Keratinocyte (primary cell): ENCODE results near the gene MAP1S. TPM values are rescaled to one million over a fixed set of nuclear protein-coding genes. Genes with fewer than 3 reads are reported as not detected.

ENCODE experiments used
- DNase-seq: peaks from one replicate; pipeline ENCODE4 v3.0.0-alpha.2; 2011; ENCODE audit warnings: low read depth, missing footprints, low spot score
- FAIRE-seq: peaks from 2 replicates; lab custom pipeline; 2011; peaks lifted over from hg19 to GRCh38; lab: Jason Lieb, UNC
- H2AFZ ChIP-seq: 2 replicates; pipeline ENCODE4 v1.6.0; 2012; ENCODE audit warnings: low read length, control low read depth, inconsistent platforms; ENCODE audit not compliant: control insufficient read depth
- H3K27ac ChIP-seq: 2 replicates; pipeline ENCODE4 v1.5.1; 2011; ENCODE audit warnings: low read length; ENCODE audit not compliant: control insufficient read depth, insufficient read depth
- H3K27me3 ChIP-seq: 3 replicates; pipeline ENCODE4 v1.6.0; 2011; ENCODE audit warnings: low read length; ENCODE audit not compliant: control insufficient read depth, insufficient read depth; ENCODE audit errors: extremely low read depth
- H3K36me3 ChIP-seq, 2 experiments: 2 replicates in 1 of 2; 3 replicates in 1 of 2; pipeline ENCODE4 v1.5.1; 2011; ENCODE audit warnings: low read length in 2 of 2, mild to moderate bottlenecking in 1 of 2; ENCODE audit not compliant: control insufficient read depth in 2 of 2, insufficient read depth in 2 of 2; ENCODE audit errors: extremely low read depth in 1 of 2
- H3K4me1 ChIP-seq: 3 replicates; pipeline ENCODE4 v1.5.1; 2011; ENCODE audit warnings: low read length; ENCODE audit not compliant: control insufficient read depth, insufficient read depth; ENCODE audit errors: extremely low read depth
- H3K4me2 ChIP-seq: 3 replicates; pipeline ENCODE4 v1.6.0; 2011; ENCODE audit warnings: low read depth, low read length; ENCODE audit not compliant: control insufficient read depth, insufficient read depth; ENCODE audit errors: extremely low read depth
- H3K4me3 ChIP-seq, 3 experiments: fragments of 200-600 bp in 1 of 3; sonication (generic) in 1 of 3; 2 replicates in 2 of 3; 3 replicates in 1 of 3; pipeline ENCODE4 v1.5.1; 2011 to 2016; ENCODE audit warnings: low read length in 3 of 3, mild to moderate bottlenecking in 3 of 3, control low read depth in 2 of 3, inconsistent platforms in 1 of 3, low read depth in 1 of 3, mixed read lengths in 1 of 3, mixed run types in 1 of 3, moderate library complexity in 1 of 3; ENCODE audit not compliant: control insufficient read depth in 2 of 3, insufficient read depth in 2 of 3; ENCODE audit errors: extremely low read depth in 1 of 3
- H3K79me2 ChIP-seq: 2 replicates; pipeline ENCODE4 v1.6.0; 2012; ENCODE audit warnings: low read length; ENCODE audit not compliant: control insufficient read depth, insufficient read depth
- H3K9ac ChIP-seq: 3 replicates; pipeline ENCODE4 v1.6.0; 2011; ENCODE audit warnings: low read length; ENCODE audit not compliant: control insufficient read depth, insufficient read depth; ENCODE audit errors: extremely low read depth
- H3K9me1 ChIP-seq: 3 replicates; pipeline ENCODE4 v1.6.0; 2011; ENCODE audit warnings: low read length; ENCODE audit not compliant: control insufficient read depth, insufficient read depth; ENCODE audit errors: extremely low read depth
- H3K9me3 ChIP-seq: 2 replicates; pipeline ENCODE4 v1.5.1; 2012; ENCODE audit warnings: low read depth, low read length; ENCODE audit not compliant: control insufficient read depth
- H4K20me1 ChIP-seq: 3 replicates; pipeline ENCODE4 v1.6.0; 2011; ENCODE audit warnings: low read length; ENCODE audit not compliant: control insufficient read depth, insufficient read depth; ENCODE audit errors: extremely low read depth
- EZH2 ChIP-seq: IDR thresholded peaks from one replicate; pipeline ENCODE4 v1.6.1; 2012; ENCODE audit warnings: inconsistent platforms, mild to moderate bottlenecking, low read length, moderate library complexity
- dilution Hi-C: fragments of 300-500 bp; cut with MboI; formaldehyde crosslinking; loops from one replicate; pipeline ENCODE4 v1.7.0; 2020; ENCODE audit warnings: low sequenced_read_pairs; ENCODE audit not compliant: extremely low pct_ligation_motif_present
- polyA plus RNA-seq, 5 experiments: library from polyadenylated mRNA; depleted of rRNA in 3 of 5; stranded (reverse) in 3 of 5; stranded (forward) in 1 of 5; unstranded in 1 of 5; fragments of >200 nt; gene quantifications; 1 replicate in 1 of 5; 2 replicates in 3 of 5; 3 replicates in 1 of 5; pipeline versions ENCODE4 v1.2.1 to v1.2.3, GENCODE V29; 2011 to 2012; ENCODE audit warnings: missing spikeins in 2 of 5, low read depth in 1 of 5, low replicate concordance in 1 of 5
- TF ChIP-seq, protein P1 (sequence below), 3 experiments: IDR thresholded peaks in 1 of 3; conservative IDR thresholded peaks in 1 of 3; optimal IDR thresholded peaks in 1 of 3; 2 replicates in 2 of 3; 3 replicates in 1 of 3; pipeline versions ENCODE3 to v1.5.1; 2011; ENCODE audit warnings: low read length in 3 of 3, mild to moderate bottlenecking in 3 of 3, moderate library complexity in 2 of 3, control low read depth in 1 of 3, inconsistent platforms in 1 of 3; ENCODE audit not compliant: insufficient read depth in 2 of 3; ENCODE audit errors: extremely low read depth in 1 of 3

MAP1S gene
- polyA plus RNA-seq, 1 donor (not counting 4 experiments of a cell fraction or from before 2014, with no cell fraction given) = 3.7 TPM

DNA sequence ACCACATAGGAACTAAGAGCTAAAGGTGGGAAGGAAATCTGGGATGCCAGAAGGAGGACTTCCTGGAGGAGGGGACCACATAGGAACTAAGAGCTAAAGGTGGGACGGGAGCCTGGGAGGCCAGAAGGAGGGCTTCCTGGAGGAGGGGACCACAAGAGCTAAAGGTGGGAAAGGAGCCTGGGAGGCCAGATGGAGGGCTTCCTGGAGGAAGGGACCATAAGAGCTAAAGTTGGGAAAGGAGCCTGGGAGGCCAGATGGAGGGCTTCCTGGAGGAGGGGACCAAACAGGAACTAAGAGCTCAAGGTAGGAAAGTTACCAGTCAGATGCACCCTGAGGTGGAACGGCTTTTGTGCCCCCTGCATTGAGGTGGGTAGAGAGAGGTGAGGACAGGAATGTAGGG lies 22.2 kb downstream of the MAP1S start:
- no peak overlapping the region for H3K27ac ChIP-seq
- no peaks in the 10 kb centered on the region for H3K4me1 ChIP-seq
- no peak overlapping the region for H2AFZ ChIP-seq
- no peak overlapping the region for H3K4me3 ChIP-seq
- dilution Hi-C loops = no loop called here
- no peak overlapping the region for H3K4me2 ChIP-seq
- DNase-seq (no peak), FAIRE-seq (no peak)
- no peaks in the 10 kb centered on the region for H3K9me1 ChIP-seq
- no peaks in the 10 kb centered on the region for H3K79me2 ChIP-seq
- H3K9me3 ChIP-seq = no peaks in the 10 kb centered on the region
- no peak overlapping the region for H3K9ac ChIP-seq
- no peaks in the 10 kb centered on the region for H3K27me3 ChIP-seq
- peaks cover 0 to 1% of the 10 kb centered on the region in 2 experiments for H3K36me3 ChIP-seq
- TF ChIP-seq, protein P1, sequence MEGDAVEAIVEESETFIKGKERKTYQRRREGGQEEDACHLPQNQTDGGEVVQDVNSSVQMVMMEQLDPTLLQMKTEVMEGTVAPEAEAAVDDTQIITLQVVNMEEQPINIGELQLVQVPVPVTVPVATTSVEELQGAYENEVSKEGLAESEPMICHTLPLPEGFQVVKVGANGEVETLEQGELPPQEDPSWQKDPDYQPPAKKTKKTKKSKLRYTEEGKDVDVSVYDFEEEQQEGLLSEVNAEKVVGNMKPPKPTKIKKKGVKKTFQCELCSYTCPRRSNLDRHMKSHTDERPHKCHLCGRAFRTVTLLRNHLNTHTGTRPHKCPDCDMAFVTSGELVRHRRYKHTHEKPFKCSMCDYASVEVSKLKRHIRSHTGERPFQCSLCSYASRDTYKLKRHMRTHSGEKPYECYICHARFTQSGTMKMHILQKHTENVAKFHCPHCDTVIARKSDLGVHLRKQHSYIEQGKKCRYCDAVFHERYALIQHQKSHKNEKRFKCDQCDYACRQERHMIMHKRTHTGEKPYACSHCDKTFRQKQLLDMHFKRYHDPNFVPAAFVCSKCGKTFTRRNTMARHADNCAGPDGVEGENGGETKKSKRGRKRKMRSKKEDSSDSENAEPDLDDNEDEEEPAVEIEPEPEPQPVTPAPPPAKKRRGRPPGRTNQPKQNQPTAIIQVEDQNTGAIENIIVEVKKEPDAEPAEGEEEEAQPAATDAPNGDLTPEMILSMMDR (optimal IDR thresholded peaks at IDR 0.05 in 1 of 3, IDR thresholded peaks at IDR 0.05 in 1 of 3, conservative IDR thresholded peaks at IDR 0.05 in 1 of 3; ENCODE audit: extremely low read depth in 1 of 3, insufficient read depth in 2 of 3, low read length in 3 of 3) = no peak
- TF ChIP-seq EZH2 = no peak
- no peaks in the 10 kb centered on the region for H4K20me1 ChIP-seq

DNA sequence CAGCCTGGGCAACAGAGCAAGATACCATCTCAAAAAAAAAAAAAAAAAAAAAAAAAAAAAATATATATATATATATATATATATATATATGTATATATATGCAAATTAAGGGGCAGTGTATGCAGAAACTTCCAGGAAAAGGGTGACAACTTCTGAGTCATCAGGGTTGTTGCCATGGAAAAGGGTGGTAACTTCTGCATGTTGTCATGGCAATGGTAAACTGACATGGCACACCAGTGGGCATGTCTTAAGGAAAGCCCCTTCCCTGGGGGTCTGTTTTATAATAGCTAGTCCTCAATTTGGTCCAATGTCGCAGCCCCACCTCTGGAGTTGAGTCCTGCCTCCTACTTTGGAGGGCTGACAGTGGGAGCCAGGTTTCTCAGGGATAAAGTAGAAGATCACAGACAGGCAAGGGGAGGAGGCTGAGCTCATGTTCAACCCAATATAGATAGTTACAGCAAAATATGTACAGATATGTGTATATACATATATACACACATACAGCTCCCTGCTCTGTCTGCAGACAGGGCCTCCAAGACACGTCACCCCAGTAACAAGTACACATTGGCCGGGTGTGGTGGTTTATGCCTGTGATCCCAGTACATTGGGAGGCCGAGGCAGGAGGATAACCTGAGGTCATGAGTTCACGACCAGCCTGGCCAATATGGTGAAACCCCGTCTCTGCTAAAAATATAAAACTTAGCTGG lies 24.7 kb downstream of the MAP1S start:
- Histone ChIP-seq H2AFZ (no peak overlapping the region), H3K4me1 (no peaks in the 10 kb centered on the region), H3K79me2 (no peaks in the 10 kb centered on the region), H3K9me1 (no peaks in the 10 kb centered on the region), H3K36me3 (no peaks in the 10 kb centered on the region), H3K27ac (no peak overlapping the region), H3K4me3 (no peak overlapping the region), H3K9me3 (no peaks in the 10 kb centered on the region), H4K20me1 (no peaks in the 10 kb centered on the region), H3K27me3 (peaks cover 3% of the 10 kb centered on the region), H3K9ac (no peak overlapping the region), H3K4me2 (no peak overlapping the region)
- FAIRE-seq (no peak), DNase-seq (no peak)
- dilution Hi-C loops = no loop called here
- TF ChIP-seq EZH2 = no peak
- TF ChIP-seq, protein P1 (optimal IDR thresholded peaks at IDR 0.05 in 1 of 3, IDR thresholded peaks at IDR 0.05 in 1 of 3, conservative IDR thresholded peaks at IDR 0.05 in 1 of 3; ENCODE audit: extremely low read depth in 1 of 3, insufficient read depth in 2 of 3, low read length in 3 of 3) = no peak
